ENCODE data around the gene UVSSA.

UVSSA gene

DNA sequence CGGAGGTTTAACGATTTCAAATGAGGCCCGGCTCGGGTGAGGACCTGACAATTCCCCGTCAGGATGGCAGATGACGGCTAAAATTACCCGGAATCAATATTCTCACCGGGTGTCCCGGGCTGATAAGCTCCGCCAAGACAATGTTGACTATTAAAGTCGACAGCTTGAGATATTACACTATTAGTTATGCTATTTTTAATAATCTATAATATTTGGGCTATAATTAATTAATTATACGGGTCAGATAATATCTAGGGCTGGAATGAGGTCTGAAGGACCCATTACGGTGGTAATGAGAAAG, 68.6 kb downstream of the UVSSA start:
- peaks cover 16% of the 10 kb centered on the region for H3K9me3 Mint-ChIP-seq
- DNase-seq: no peak
- H3K36me3 Mint-ChIP-seq (ENCODE audit: low read depth): no peaks in the 10 kb centered on the region
- no peak overlapping the region for H3K4me3 Mint-ChIP-seq
- no peaks in the 10 kb centered on the region for H3K4me1 Mint-ChIP-seq
- TF ChIP-seq, protein P1, sequence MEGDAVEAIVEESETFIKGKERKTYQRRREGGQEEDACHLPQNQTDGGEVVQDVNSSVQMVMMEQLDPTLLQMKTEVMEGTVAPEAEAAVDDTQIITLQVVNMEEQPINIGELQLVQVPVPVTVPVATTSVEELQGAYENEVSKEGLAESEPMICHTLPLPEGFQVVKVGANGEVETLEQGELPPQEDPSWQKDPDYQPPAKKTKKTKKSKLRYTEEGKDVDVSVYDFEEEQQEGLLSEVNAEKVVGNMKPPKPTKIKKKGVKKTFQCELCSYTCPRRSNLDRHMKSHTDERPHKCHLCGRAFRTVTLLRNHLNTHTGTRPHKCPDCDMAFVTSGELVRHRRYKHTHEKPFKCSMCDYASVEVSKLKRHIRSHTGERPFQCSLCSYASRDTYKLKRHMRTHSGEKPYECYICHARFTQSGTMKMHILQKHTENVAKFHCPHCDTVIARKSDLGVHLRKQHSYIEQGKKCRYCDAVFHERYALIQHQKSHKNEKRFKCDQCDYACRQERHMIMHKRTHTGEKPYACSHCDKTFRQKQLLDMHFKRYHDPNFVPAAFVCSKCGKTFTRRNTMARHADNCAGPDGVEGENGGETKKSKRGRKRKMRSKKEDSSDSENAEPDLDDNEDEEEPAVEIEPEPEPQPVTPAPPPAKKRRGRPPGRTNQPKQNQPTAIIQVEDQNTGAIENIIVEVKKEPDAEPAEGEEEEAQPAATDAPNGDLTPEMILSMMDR (IDR thresholded peaks at IDR 0.05): no peak
- no peak overlapping the region for H3K27ac Mint-ChIP-seq
- peaks cover 93% of the 10 kb centered on the region for H3K27me3 Mint-ChIP-seq (ENCODE audit: low read depth, poor library complexity)

DNA sequence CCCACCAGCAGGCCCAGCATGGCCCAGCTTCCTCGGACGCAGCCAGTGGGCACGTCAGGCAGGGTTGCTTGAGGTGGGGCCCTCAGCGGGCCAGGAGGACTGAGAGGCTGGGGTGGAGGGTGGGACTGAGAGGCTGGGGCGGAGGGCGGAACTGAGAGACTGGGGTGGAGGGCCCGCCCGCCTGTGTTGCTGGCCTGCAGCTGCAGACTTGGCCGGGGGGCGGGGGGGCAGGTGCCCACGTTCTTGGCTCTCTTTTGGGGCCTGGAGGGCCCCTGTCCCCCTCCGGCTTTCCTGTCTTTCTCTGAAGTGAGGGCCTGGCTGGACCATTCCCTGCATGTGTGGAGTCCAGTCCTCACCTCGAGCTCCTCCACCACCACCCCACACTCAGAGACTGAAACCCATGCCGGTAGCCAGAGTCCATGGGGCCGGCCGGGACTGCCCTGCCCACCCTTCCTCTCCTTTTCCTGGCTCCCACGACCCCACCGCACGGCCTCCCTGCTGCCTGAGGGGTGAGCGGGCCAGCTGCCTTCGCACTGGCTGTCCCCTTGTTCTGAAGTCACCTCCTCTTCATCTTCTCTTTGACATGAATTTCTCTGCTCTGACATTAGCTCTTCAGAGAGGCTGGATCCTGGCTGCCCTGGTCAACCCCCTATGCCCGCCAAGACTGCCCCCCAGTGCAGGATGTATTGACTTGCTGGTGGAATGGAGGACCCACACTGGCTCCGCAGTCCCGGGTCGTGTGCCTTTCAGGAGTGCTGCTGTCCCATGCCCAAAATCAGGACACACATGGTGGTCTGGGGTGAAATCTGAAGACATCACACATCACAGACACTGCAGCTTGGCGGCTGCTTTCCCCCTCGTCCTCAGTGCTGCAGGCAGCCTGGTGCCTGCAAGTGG, 69.3 kb downstream of the UVSSA start:
- Mint-ChIP-seq H3K27me3 (ENCODE audit: low read depth, poor library complexity) (peaks cover 93% of the 10 kb centered on the region), H3K27ac (no peak overlapping the region), H3K9me3 (peaks cover 16% of the 10 kb centered on the region), H3K4me3 (no peak overlapping the region), H3K36me3 (ENCODE audit: low read depth) (no peaks in the 10 kb centered on the region), H3K4me1 (no peaks in the 10 kb centered on the region)
- no peak for DNase-seq
- TF ChIP-seq, protein P1 (IDR thresholded peaks at IDR 0.05): no peak

DNA sequence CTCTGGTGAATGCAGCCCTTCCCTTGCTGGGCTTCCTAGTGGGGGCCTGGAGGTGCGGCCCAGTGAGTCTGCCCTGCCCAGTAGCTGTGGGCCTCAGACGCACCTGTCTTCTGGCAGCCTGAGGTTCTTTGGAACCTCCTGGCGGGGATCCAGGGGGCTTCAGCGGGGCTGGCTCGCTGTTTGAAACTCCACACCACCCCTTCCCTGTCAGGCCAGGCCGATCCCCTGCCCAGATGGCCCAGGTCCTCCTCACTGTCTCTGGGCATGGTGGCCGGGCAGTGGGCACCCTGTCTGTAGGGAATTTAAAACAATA, 69.9 kb downstream of the UVSSA start:
- peaks cover 93% of the 10 kb centered on the region for H3K27me3 Mint-ChIP-seq (ENCODE audit: low read depth, poor library complexity)
- H3K9me3 Mint-ChIP-seq: peaks cover 16% of the 10 kb centered on the region

DNA sequence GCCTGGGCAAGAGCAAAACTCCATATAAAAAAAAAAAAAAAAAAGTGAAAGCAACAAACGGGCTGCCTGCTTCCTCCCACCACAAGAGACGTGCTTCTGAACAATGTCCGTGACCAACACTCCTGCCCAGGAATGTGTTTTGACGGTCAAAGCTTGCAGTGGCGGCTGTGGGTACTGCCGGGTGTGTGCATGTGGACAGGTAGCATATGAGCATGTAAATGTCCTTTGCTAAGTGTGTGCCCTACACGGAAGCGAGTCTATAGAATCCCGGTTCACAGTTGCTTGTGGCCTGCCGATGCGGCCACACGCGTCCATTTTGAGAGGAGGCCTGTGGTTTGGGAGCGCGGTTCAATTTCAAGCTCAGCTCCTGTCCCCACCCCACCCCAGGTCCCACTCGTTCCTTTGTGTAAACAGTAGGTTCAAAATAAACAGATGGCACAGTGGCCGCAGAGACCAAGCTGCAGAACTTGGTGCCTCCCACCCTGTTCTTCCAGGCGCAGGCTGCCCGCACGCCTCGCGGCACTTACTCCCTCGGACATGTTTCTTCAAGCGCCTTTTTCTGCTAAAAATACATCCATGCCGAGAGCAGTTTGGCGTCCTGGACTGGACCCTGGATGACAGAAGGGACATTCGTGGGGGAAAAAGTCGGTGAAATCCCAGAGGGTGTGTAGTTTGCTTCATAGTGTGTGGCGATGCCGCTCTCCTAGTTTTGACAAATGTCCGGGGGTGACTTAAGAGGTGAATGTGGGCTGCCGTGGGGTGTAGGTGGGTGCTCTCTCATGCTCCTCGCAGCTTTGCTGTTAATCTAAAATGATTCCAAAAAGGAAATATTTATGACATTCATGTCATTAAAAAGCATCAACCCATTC, 70.7 kb downstream of the UVSSA start:
- no peak overlapping the region for H3K4me3 Mint-ChIP-seq
- H3K27me3 Mint-ChIP-seq (ENCODE audit: low read depth, poor library complexity): peaks cover 93% of the 10 kb centered on the region
- no peaks in the 10 kb centered on the region for H3K4me1 Mint-ChIP-seq
- H3K36me3 Mint-ChIP-seq (ENCODE audit: low read depth): no peaks in the 10 kb centered on the region
- H3K27ac Mint-ChIP-seq: no peak overlapping the region
- peaks cover 16% of the 10 kb centered on the region for H3K9me3 Mint-ChIP-seq
- TF ChIP-seq, protein P1 (IDR thresholded peaks at IDR 0.05): no peak
- DNase-seq: no peak

More for the DNA sequence above, 69.9 kb downstream of the UVSSA start:
- H3K4me3 Mint-ChIP-seq: no peak overlapping the region
- no peak overlapping the region for H3K27ac Mint-ChIP-seq
- TF ChIP-seq, protein P1 (IDR thresholded peaks at IDR 0.05): no peak
- H3K4me1 Mint-ChIP-seq: no peaks in the 10 kb centered on the region
- no peak for DNase-seq
- H3K36me3 Mint-ChIP-seq (ENCODE audit: low read depth): no peaks in the 10 kb centered on the region

DNA sequence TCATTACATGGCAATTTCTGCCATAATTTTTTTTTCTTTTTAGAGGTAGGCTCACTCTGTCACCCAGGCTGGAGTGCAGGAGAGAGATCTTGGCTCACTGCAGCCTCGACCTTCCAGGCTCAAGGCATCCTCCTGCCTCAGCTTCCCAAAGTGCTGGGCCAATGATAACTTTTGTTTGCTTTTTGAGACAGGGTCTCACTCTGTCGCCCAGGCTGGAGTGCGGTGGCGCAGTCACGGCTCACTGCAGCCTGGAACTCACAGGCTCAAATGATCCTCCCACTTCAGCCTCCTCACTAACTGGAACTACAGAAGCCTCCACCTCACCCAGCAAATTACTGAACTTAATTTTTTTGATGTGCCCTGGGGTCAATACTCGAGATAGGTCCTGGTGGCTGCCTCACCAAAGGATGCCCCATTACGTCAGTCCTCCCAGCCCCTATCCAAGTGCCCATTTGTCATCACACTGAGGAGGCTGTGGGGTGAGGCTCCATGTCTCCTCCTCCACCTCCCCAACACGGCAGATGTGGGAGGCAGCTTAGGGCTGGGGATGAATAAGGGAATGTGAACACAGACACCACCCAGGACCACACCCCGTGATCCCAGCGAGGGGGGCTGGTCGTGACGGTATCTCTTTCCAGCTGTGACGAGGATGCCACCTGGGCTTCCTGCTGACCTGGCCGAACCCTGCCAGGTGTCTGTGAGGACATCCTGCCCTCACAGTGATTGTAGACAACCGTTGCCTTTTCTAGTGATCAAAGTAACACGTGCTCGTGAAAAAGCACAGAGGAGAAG, 71.7 kb downstream of the UVSSA start:
- H3K27me3 Mint-ChIP-seq (ENCODE audit: low read depth, poor library complexity): peaks cover 93% of the 10 kb centered on the region
- peaks cover 9% of the 10 kb centered on the region for H3K9me3 Mint-ChIP-seq

More for the DNA sequence above, 71.7 kb downstream of the UVSSA start:
- Mint-ChIP-seq H3K27ac (no peak overlapping the region), H3K36me3 (ENCODE audit: low read depth) (no peaks in the 10 kb centered on the region), H3K4me1 (no peaks in the 10 kb centered on the region), H3K4me3 (no peak overlapping the region)
- TF ChIP-seq, protein P1 (IDR thresholded peaks at IDR 0.05): no peak
- DNase-seq: no peak
